ENCODE results near the gene TMEM203.

TMEM203 gene

DNA sequence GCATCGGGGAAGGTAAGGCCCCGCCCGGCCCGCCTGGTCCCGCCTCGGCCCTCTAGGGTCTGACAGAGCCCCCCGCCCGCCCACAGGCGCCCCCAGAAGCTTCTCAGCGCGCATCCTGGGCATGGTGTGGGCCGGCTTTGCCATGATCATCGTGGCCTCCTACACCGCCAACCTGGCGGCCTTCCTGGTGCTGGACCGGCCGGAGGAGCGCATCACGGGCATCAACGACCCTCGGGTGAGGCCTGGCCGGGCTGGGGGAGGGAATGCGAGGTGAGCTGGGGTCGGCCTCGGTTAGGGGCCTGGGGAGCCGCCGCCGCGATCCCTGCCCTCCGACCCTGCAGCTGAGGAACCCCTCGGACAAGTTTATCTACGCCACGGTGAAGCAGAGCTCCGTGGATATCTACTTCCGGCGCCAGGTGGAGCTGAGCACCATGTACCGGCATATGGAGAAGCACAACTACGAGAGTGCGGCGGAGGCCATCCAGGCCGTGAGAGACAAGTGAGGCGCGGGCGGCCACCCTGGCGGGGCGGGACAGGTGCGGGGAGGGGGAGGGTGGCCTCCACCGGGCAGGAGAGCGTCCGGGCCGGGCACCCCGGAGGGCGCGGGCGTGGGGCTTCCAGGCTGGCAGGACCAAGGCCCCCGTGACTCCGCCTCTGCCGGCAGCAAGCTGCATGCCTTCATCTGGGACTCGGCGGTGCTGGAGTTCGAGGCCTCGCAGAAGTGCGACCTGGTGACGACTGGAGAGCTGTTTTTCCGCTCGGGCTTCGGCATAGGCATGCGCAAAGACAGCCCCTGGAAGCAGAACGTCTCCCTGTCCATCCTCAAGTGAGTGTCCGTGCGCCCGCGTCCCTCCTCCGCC lies 42.7 kb downstream of the TMEM203 start:
- no peak overlapping the region for H3K27ac Mint-ChIP-seq (ENCODE audit: low read depth)
- no peaks in the 10 kb centered on the region for H3K9me3 Mint-ChIP-seq
- no peak overlapping the region for H3K4me3 Mint-ChIP-seq
- ATAC-seq (replicated peaks; ENCODE audit: extremely low read depth, poor library complexity, severe bottlenecking) (no peak), DNase-seq (ENCODE audit: low spot score in 2 of 2) (no peak)
- peaks cover 54% of the 10 kb centered on the region for H3K27me3 Mint-ChIP-seq
- H3K4me1 Mint-ChIP-seq: peaks cover 15% of the 10 kb centered on the region
- peaks cover 8% of the 10 kb centered on the region for H3K36me3 Mint-ChIP-seq (ENCODE audit: insufficient read depth)

DNA sequence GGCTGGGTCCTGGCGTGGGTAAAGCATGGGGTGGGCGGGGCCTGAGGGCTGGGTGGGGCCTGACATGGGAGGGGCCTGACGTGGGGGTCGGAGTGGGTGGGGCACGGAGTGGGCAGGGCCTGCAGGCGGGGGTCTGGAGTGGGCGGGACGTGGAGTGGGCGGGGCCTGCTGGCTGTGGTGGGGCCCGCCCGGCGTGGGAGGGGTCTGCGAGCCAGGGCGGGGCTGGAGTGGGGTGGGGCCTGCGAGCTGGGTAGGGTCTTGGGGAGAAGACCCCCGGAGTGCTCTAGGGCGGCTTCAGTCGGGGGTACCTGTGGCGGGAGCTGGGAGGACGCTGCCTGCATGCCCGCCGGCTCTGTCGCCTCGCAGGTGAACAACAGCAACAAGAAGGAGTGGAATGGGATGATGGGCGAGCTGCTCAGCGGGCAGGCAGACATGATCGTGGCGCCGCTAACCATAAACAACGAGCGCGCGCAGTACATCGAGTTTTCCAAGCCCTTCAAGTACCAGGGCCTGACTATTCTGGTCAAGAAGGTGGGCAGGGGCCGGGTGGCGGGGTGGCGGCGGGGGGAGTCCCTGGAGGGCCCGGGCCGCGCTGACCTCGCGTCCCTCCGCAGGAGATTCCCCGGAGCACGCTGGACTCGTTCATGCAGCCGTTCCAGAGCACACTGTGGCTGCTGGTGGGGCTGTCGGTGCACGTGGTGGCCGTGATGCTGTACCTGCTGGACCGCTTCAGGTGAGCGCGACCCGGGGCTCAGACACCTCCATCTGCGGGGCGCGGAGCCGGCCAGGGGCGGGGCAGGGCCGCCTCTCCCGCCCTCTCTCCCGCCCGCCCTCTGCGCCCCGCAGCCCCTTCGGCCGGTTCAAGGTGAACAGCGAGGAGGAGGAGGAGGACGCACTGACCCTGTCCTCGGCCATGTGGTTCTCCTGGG lies 43.6 kb downstream of the TMEM203 start:
- Mint-ChIP-seq H3K27me3 (peaks cover 58% of the 10 kb centered on the region), H3K27ac (ENCODE audit: low read depth) (no peak overlapping the region), H3K4me1 (peaks cover 15% of the 10 kb centered on the region), H3K9me3 (no peaks in the 10 kb centered on the region), H3K4me3 (no peak overlapping the region), H3K36me3 (ENCODE audit: insufficient read depth) (peaks cover 8% of the 10 kb centered on the region)
- ATAC-seq (replicated peaks; ENCODE audit: extremely low read depth, poor library complexity, severe bottlenecking) (no peak), DNase-seq (ENCODE audit: low spot score in 2 of 2) (no peak)

DNA sequence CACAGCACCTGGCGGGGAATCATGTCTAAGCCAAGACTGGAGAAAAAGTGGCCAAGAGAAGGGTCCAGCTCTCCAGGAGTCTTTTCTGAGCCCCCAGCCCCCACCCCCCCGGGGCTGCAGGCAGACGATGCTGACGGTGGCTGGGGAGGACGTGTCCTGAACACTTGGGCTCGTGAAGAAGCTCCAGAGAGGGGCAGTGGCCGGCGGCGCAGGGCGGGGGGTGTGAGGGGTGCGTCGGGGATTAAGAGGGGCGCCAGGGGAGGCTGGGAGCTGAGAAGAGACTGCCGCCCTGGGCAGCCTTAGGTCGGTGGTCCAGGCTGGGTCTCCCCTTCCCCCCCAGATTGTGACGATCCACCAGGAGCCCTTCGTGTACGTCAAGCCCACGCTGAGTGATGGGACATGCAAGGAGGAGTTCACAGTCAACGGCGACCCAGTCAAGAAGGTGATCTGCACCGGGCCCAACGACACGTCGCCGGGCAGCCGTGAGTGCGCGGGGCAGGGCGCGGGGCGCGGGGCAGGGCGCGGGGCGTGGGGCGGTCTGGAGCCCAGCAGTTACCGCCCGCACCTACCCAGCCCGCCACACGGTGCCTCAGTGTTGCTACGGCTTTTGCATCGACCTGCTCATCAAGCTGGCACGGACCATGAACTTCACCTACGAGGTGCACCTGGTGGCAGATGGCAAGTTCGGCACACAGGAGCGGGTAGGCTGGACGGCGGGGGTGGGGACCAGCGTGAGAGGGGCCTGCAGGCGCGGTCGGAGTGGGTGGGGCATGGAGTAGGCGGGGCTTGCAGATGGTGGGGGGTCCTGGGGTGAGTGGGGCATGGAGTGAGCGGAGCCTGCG lies 44.5 kb downstream of the TMEM203 start:
- Mint-ChIP-seq H3K4me3 (no peak overlapping the region), H3K36me3 (ENCODE audit: insufficient read depth) (peaks cover 6% of the 10 kb centered on the region), H3K27me3 (peaks cover 49% of the 10 kb centered on the region), H3K9me3 (no peaks in the 10 kb centered on the region), H3K4me1 (peaks cover 15% of the 10 kb centered on the region), H3K27ac (ENCODE audit: low read depth) (no peak overlapping the region)
- no peak for ATAC-seq (replicated peaks; ENCODE audit: extremely low read depth, poor library complexity, severe bottlenecking)
- DNase-seq (ENCODE audit: low spot score in 2 of 2): no peak

DNA sequence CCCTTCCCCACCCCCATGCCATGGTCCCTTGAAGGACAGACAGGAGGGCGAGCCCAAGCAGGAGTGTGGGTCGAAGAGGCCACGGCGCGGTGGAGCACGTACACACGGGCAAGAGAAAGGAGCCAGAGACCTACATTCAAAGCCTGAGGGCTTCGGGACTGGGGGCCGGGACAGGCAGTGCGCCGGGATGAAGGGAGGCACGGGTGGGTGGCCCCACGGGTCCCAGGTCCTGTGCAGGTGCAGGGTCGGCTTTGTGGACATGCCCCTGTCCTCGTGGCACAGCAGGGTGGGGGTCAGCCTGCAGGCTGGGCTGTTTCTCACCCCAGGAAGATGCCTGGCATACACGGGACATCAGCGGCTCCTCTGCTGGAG lies 45.4 kb downstream of the TMEM203 start:
- Mint-ChIP-seq H3K27me3 (peaks cover 40% of the 10 kb centered on the region), H3K9me3 (no peaks in the 10 kb centered on the region), H3K4me3 (no peak overlapping the region), H3K27ac (ENCODE audit: low read depth) (no peak overlapping the region), H3K4me1 (peaks cover 15% of the 10 kb centered on the region), H3K36me3 (ENCODE audit: insufficient read depth) (peaks cover 6% of the 10 kb centered on the region)
- ATAC-seq (replicated peaks; ENCODE audit: extremely low read depth, poor library complexity, severe bottlenecking) (no peak), DNase-seq (ENCODE audit: low spot score in 2 of 2) (no peak)

DNA sequence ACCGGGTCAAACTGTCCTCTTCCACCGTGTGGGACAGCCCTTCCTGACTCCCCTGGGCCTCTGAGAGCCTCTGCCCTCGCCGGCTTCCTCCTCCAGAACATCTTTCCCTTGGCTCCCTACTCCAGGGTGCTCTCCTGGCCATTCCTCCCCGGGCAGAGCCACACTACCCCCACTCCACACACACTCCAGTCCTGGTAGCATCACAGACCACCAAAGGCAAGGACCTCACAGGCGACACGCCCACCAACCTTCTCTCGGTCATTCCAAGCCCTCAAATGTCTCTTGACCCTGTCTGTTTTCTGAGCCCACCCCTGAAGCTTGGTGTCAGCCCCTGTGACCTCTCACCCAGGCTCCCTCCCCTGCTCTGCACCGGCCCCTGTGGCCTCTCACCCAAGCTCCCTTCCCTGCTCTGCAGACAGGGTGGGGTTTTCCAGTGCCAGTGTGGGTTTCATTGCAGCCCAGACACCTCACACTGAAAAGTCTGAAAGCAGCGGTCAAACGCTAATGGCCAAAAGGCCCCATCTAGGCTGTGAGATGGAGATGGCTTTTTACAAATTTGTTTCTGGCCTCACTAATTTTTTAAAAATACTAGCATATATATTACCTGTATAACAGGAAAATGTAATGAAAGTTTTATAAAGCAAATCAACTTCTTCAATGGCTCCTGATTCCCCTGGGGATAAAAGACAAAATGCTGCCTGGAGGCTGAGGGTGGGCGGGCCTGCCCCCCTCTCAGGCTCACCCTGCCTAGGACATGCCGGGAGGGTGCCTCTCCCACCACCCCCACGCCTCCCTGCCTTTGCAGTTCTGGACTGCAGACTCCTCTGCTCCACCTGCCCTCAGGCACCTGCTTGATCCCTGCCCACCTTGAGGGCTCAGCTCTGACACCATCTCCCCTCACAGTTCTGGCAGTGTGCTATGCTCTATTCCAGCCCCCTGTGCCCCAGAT lies 46.1 kb downstream of the TMEM203 start:
- H3K9me3 Mint-ChIP-seq: no peaks in the 10 kb centered on the region
- H3K27ac Mint-ChIP-seq (ENCODE audit: low read depth): no peak overlapping the region
- H3K4me1 Mint-ChIP-seq: peaks cover 15% of the 10 kb centered on the region
- peaks cover 34% of the 10 kb centered on the region for H3K27me3 Mint-ChIP-seq
- peak overlapping the region; percentile 45 for H3K4me3 Mint-ChIP-seq
- DNase-seq (ENCODE audit: low spot score in 2 of 2) (no peak), ATAC-seq (replicated peaks; ENCODE audit: extremely low read depth, poor library complexity, severe bottlenecking) (no peak)
- peaks cover 6% of the 10 kb centered on the region for H3K36me3 Mint-ChIP-seq (ENCODE audit: insufficient read depth)

DNA sequence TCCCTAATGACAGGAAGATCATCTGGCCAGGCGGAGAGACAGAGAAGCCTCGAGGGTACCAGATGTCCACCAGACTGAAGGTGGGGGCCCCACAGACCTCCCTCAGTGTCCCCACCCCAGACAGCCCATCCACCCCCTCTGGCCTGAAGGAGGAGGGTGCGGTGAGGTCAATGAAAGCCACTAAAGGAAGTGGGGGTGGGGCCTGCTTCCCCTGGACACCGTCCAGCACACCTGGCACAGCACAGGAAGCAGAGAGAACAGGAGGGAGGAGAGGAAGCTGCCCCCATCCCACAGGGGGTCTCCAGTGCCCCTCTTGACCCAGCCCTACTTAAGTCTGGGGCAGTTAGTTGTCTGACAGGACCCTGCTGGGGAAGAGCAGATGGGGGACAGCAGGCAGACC lies 46.8 kb downstream of the TMEM203 start:
- no peak for DNase-seq (ENCODE audit: low spot score in 2 of 2)
- ATAC-seq (replicated peaks; ENCODE audit: extremely low read depth, poor library complexity, severe bottlenecking): no peak
- Mint-ChIP-seq H3K9me3 (no peaks in the 10 kb centered on the region), H3K27ac (ENCODE audit: low read depth) (no peak overlapping the region), H3K4me1 (peaks cover 15% of the 10 kb centered on the region), H3K27me3 (peaks cover 31% of the 10 kb centered on the region), H3K36me3 (ENCODE audit: insufficient read depth) (peaks cover 6% of the 10 kb centered on the region), H3K4me3 (no peak overlapping the region)

DNA sequence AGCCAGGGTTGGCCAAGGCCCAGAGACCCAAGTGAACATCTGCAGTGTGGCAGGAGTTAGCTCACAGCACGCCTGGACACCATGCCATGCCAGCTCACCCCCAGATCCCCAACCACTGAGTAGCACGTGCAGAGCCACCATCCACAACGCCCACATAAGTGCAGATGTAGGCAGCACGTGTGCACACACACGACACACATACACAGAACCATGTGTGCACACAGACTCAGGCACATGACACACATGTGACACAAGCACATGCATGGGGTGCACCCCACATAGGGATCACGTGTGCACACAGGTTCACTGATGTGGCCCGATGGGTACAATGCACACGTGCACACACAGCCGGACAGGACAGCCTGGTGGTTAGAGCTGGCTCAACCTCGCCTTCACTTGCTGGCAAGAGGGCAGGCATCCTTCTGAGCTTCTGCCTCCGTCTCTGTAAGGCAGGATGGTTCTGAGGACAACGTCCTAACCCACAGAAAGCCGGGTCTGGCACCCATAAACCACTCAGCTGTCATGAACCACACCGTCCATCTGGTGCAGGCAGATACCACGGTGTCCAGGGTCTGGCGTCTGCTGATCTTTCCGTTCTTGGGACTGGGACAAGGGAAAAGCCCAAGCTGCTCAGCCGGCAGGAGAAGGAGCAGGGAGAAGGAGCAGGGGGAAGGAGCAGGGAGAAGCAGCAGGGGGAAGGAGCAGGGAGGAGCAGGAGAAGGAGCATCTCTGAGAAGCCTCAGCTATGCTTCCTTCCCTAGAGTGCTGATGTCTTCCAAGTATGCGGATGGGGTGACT lies 47.6 kb downstream of the TMEM203 start:
- Mint-ChIP-seq H3K27me3 (peaks cover 31% of the 10 kb centered on the region), H3K36me3 (ENCODE audit: insufficient read depth) (peaks cover 3% of the 10 kb centered on the region), H3K4me1 (peaks cover 15% of the 10 kb centered on the region), H3K9me3 (no peaks in the 10 kb centered on the region), H3K27ac (ENCODE audit: low read depth) (no peak overlapping the region), H3K4me3 (peak overlapping the region; percentile 21)
- ATAC-seq (replicated peaks; ENCODE audit: extremely low read depth, poor library complexity, severe bottlenecking): no peak
- no peak for DNase-seq (ENCODE audit: low spot score in 2 of 2)

DNA sequence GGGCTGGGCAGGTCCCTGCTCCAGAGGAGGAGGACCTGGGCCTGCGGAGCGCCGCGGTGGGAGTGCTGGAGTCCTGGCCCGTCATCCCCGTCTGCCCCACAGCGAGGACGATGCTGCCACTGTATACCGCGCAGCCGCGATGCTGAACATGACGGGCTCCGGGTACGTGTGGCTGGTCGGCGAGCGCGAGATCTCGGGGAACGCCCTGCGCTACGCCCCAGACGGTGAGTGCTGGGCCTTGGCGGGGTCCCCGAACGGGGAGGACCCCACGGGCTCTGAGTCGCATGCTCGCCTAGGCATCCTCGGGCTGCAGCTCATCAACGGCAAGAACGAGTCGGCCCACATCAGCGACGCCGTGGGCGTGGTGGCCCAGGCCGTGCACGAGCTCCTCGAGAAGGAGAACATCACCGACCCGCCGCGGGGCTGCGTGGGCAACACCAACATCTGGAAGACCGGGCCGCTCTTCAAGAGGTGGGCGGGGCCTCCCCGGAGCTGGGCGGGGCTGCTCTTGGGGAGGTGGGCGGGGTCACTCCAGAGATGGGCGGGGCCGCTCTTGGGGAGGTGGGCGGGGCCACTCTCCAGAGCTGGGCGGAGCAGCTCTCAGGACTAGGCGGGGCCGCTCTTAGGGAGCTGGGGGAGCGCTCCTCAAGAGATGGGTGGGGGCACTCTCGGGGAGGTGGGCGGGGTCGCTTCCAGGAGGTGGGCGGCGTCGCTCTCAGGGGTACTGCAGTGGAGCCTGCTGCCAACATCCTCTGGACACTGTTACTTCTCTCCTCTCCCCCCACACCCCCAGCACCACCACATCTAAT lies 48.7 kb downstream of the TMEM203 start:
- Mint-ChIP-seq H3K4me3 (peak overlapping the region; percentile 48), H3K27me3 (peaks cover 31% of the 10 kb centered on the region), H3K9me3 (no peaks in the 10 kb centered on the region), H3K36me3 (ENCODE audit: insufficient read depth) (peaks cover 3% of the 10 kb centered on the region), H3K27ac (ENCODE audit: low read depth) (no peak overlapping the region), H3K4me1 (peaks cover 15% of the 10 kb centered on the region)
- no peak for ATAC-seq (replicated peaks; ENCODE audit: extremely low read depth, poor library complexity, severe bottlenecking)
- peak in 1 of 2 donors; percentile 24 for DNase-seq (ENCODE audit: low spot score in 2 of 2)

All from central memory CD8-positive, alpha-beta T cell (primary cell).